ENCODE measurements around the gene PRICKLE4. TPM values are rescaled to one million over a fixed set of nuclear protein-coding genes. Genes with fewer than 3 reads are reported as not detected.

The PRICKLE4 gene
- polyA plus RNA-seq, 1 experiment: not detected

DNA sequence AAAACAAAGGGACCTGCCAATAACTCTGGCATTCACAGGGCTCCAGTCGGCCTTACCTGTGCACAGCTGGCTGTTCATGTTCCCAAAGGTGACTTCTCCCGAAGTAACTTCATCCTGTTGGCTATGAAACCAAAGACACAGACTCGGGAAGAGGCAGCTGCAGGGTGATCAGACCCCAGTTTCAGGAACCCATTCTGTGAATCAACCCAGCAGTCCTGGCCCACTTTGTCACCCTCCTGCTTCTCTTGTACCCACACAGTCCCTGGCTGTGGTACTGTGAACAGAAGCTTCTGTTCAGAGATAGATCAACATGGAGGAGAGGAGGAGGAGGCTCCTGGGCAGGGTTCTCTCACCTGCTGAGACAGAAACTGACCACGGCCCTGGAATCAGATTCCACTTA is 24.7 kb upstream of the PRICKLE4 start:
- Histone ChIP-seq H3K9me3 (ENCODE audit: control insufficient read depth, insufficient read depth, low read length) (no peaks in the 10 kb centered on the region), H3K27me3 (ENCODE audit: control insufficient read depth, insufficient read depth, low read length) (peaks cover 29% of the 10 kb centered on the region), H3K27ac (ENCODE audit: low read depth, low read length) (no peak overlapping the region), H3K4me3 (ENCODE audit: low read depth, low read length) (no peak overlapping the region)
- ChIA-PET CTCF (interaction anchor here (0.8 kb wide), 1 partner anchor 72 kb away, joined by 3 read pairs; no protein-coding TSS in a partner anchor), POLR2A (no interaction called here)
- DNase-seq (ENCODE audit: low read depth, low spot score): no peak
- TF ChIP-seq, protein P1, sequence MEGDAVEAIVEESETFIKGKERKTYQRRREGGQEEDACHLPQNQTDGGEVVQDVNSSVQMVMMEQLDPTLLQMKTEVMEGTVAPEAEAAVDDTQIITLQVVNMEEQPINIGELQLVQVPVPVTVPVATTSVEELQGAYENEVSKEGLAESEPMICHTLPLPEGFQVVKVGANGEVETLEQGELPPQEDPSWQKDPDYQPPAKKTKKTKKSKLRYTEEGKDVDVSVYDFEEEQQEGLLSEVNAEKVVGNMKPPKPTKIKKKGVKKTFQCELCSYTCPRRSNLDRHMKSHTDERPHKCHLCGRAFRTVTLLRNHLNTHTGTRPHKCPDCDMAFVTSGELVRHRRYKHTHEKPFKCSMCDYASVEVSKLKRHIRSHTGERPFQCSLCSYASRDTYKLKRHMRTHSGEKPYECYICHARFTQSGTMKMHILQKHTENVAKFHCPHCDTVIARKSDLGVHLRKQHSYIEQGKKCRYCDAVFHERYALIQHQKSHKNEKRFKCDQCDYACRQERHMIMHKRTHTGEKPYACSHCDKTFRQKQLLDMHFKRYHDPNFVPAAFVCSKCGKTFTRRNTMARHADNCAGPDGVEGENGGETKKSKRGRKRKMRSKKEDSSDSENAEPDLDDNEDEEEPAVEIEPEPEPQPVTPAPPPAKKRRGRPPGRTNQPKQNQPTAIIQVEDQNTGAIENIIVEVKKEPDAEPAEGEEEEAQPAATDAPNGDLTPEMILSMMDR (IDR thresholded peaks at IDR 0.05; ENCODE audit: low read depth, low read length): no peak

DNA sequence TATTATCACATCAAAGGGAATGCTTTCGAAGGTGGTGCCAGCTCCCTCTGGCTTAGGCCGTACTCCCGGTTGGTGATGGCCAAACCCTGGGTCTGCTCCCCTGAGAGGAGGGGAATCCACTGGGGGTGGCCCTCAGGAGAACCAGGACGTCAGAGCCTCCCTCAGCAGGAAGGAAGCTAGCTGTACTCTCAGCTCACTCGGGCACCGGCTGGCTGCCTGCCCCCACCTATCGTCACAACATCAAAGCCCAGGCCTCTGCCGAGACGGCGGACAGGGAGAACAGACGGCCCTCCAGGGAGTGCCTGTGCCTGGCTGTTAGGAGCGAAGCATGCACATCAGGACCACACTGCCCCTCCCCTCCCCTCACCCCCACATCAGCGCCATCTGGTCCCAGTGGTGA is 24.2 kb upstream of the PRICKLE4 start:
- DNase-seq (ENCODE audit: low read depth, low spot score): no peak
- TF ChIP-seq, protein P1 (IDR thresholded peaks at IDR 0.05; ENCODE audit: low read depth, low read length): no peak
- ChIA-PET CTCF (interaction anchor here (0.8 kb wide), 1 partner anchor 73 kb away, joined by 3 read pairs; no protein-coding TSS in a partner anchor), POLR2A (no interaction called here)
- Histone ChIP-seq H3K27ac (ENCODE audit: low read depth, low read length) (no peak overlapping the region), H3K27me3 (ENCODE audit: control insufficient read depth, insufficient read depth, low read length) (peaks cover 25% of the 10 kb centered on the region), H3K9me3 (ENCODE audit: control insufficient read depth, insufficient read depth, low read length) (no peaks in the 10 kb centered on the region), H3K4me3 (ENCODE audit: low read depth, low read length) (no peak overlapping the region)

GRCh38 chr6:41757271-41757670 is 23.3 kb upstream of the PRICKLE4 start:
- no peaks in the 10 kb centered on the region for H3K9me3 ChIP-seq (ENCODE audit: control insufficient read depth, insufficient read depth, low read length)
- H3K4me3 ChIP-seq (ENCODE audit: low read depth, low read length): no peak overlapping the region
- DNase-seq (ENCODE audit: low read depth, low spot score): no peak
- H3K27ac ChIP-seq (ENCODE audit: low read depth, low read length): no peak overlapping the region
- TF ChIP-seq, protein P1 (IDR thresholded peaks at IDR 0.05; ENCODE audit: low read depth, low read length): no peak
- ChIA-PET POLR2A (no interaction called here), CTCF (no interaction called here)
- peaks cover 25% of the 10 kb centered on the region for H3K27me3 ChIP-seq (ENCODE audit: control insufficient read depth, insufficient read depth, low read length)

DNA sequence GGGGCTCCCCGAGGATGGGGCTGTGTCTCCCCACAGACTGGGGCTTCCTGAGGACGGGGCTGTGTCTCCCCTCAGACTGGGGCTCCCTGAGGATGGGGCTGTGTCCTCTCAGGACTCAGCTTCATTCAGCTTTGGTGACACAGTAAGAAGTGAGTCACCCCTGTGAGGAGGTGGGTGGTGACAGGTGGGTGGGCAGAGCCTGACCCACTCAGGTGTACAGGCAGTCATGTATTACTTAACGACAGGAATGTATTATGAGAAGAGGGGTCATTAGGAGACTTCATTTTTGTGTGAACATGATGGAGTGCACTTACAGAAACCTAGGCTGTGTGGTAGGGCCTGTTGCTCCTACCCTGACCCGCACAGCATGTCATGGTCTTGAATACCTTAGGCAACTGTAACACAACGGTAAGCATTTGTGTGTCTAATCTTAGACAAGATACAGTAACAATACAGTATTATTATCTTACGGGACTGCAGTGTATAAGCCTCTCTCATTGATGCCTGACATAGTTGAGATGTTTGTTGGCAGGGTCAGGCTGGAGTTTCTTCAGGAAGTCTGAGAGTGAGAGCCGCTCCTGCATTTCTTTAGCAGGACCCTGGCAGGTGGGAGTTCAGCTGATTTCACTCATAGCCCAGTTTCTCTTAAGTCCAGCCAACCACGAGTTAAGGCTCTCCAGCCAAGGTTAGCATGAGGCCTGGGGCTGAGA is 22.5 kb upstream of the PRICKLE4 start:
- no peak for DNase-seq (ENCODE audit: low read depth, low spot score)
- Histone ChIP-seq H3K9me3 (ENCODE audit: control insufficient read depth, insufficient read depth, low read length) (no peaks in the 10 kb centered on the region), H3K27ac (ENCODE audit: low read depth, low read length) (no peak overlapping the region), H3K27me3 (ENCODE audit: control insufficient read depth, insufficient read depth, low read length) (peaks cover 24% of the 10 kb centered on the region), H3K4me3 (ENCODE audit: low read depth, low read length) (no peak overlapping the region)
- TF ChIP-seq, protein P1 (IDR thresholded peaks at IDR 0.05; ENCODE audit: low read depth, low read length): no peak
- ChIA-PET POLR2A (no interaction called here), CTCF (no interaction called here)

DNA sequence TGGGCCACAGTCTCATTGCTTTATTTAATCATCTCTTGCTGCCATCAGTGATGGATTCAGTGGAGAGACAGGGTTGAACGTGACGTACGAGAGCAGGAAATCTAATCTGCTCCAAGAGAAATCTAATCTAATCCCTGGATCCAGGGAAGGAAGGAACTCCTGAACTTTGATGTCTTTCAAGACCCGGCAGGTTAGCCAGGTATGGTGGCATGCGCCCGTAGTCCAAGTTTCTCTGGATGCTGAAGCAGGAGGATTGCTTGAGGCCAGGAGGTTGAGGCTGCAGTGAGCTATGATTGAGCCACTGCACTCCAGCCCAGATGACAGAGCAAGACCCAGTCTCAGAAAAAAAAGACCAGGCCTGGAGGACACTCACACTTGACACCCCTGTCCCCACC is 21.9 kb upstream of the PRICKLE4 start:
- CTCF ChIA-PET: no interaction called here
- Histone ChIP-seq H3K4me3 (ENCODE audit: low read depth, low read length) (no peak overlapping the region), H3K27me3 (ENCODE audit: control insufficient read depth, insufficient read depth, low read length) (peaks cover 23% of the 10 kb centered on the region), H3K27ac (ENCODE audit: low read depth, low read length) (no peak overlapping the region), H3K9me3 (ENCODE audit: control insufficient read depth, insufficient read depth, low read length) (no peaks in the 10 kb centered on the region)
- TF ChIP-seq, protein P1 (IDR thresholded peaks at IDR 0.05; ENCODE audit: low read depth, low read length): no peak
- no peak for DNase-seq (ENCODE audit: low read depth, low spot score)
- POLR2A ChIA-PET: no interaction called here
